GM19023 (cell line): ENCODE data around the gene NHEJ1.

Experiments
- ATAC-seq: cut with Tn5 transposase; IDR thresholded peaks from one replicate; pipeline ENCODE4 v1.9.1; 2021; ENCODE audit warnings: mild to moderate bottlenecking, moderate library complexity; ENCODE audit not compliant: unreplicated experiment

The NHEJ1 gene

GRCh38 chr2:219090436-219091299 lies 69.9 kb downstream of the NHEJ1 start:
- no peak for ATAC-seq

- ATAC-seq, result no peak
These were observed 71.3 kb downstream of the NHEJ1 start for GRCh38 chr2:219089330-219089729.

- ATAC-seq, result no peak
These were observed 72.8 kb downstream of the NHEJ1 start for GRCh38 chr2:219087848-219088247.

GRCh38 chr2:219087361-219087760 lies 73.3 kb downstream of the NHEJ1 start:
- ATAC-seq, result no peak

GRCh38 chr2:219086196-219086595 lies 74.4 kb downstream of the NHEJ1 start:
- no peak for ATAC-seq

GRCh38 chr2:219084791-219085190 lies 75.8 kb downstream of the NHEJ1 start:
- ATAC-seq, result no peak

GRCh38 chr2:219082332-219082958 lies 78.2 kb downstream of the NHEJ1 start:
- ATAC-seq, result no peak

GRCh38 chr2:219081701-219082331 lies 78.8 kb downstream of the NHEJ1 start:
- ATAC-seq, result no peak

- no peak for ATAC-seq
These were observed 79.5 kb downstream of the NHEJ1 start for GRCh38 chr2:219081096-219081495.

GRCh38 chr2:219079417-219079816 lies 81.2 kb downstream of the NHEJ1 start:
- no peak for ATAC-seq

GRCh38 chr2:219078951-219079350 lies 81.7 kb downstream of the NHEJ1 start:
- no peak for ATAC-seq

- ATAC-seq, result no peak
These were observed 82.5 kb downstream of the NHEJ1 start for GRCh38 chr2:219078126-219078525.

- ATAC-seq, result no peak
These were observed 84.4 kb downstream of the NHEJ1 start for GRCh38 chr2:219076253-219076652.

GRCh38 chr2:219073413-219074129 lies 87.0 kb downstream of the NHEJ1 start:
- no peak for ATAC-seq

- no peak for ATAC-seq
These were observed 87.8 kb downstream of the NHEJ1 start for GRCh38 chr2:219072741-219073250.

- ATAC-seq, result no peak
These were observed 89.3 kb downstream of the NHEJ1 start for GRCh38 chr2:219071131-219071816.

- ATAC-seq, result no peak
These were observed 95.1 kb downstream of the NHEJ1 start for GRCh38 chr2:219065484-219065883.

GRCh38 chr2:219062081-219062480 lies 98.5 kb downstream of the NHEJ1 start:
- ATAC-seq, result no peak

- no peak for ATAC-seq
These were observed 99.5 kb downstream of the NHEJ1 start, which contains the start of gene IHH for GRCh38 chr2:219060821-219061791. Gene IHH (minus strand): TSS chr2:219060921. CDS start chr2:219060467, 454 bp downstream.
